HG03103 (cell line): ENCODE data around the gene TIMM21.
A peak's percentile ranks its signal among the peaks of the same experiment; 100 is the strongest.

ENCODE experiments used
- ATAC-seq: cut with Tn5 transposase; IDR thresholded peaks from one replicate; pipeline ENCODE4 v1.9.1; 2021; ENCODE audit warnings: low read depth; ENCODE audit not compliant: unreplicated experiment

The TIMM21 gene

DNA sequence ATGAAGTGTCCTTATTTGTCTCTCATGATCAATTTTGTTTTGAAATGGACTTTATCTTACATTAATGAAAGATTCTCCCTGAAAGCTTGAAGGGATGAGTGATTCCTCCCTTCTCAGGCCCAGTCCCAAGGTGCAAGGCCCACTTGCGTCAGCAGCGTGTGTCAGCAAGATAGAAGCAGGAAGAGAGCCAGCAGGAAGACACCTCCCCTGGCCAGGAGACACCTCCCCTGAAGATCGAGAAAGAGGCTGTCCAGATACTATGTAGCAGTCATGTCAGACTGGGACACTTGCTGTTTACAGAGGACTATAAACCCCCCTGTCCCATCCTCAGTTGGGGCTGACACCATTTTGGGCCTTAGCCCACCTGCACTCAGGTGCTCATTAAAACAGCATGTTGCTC is 38.3 kb downstream of the TIMM21 start:
- ATAC-seq: no peak

GRCh38 chr18:74190086-74190485 is 41.8 kb downstream of the TIMM21 start:
- ATAC-seq: no peak

DNA sequence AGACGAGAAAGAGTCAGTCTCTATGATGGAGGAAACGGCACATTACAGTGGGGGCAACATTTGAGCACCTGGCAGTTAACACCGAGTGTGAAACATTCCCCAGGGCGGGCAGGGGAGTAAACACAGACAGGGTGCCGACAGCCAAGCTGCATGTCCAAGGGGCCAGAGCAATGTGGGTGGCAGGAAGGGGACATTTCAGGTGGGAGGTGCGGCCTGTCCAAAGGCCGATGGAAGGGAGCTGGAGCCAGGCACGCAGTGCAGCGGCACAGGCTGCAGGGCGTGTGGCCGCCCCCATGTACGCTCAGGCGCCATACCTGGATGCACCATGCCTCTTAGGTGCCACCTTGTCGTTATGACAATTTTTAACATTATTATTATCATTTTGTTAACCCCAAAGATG is 43.3 kb downstream of the TIMM21 start:
- ATAC-seq: no peak

- ATAC-seq: no peak
These were observed 46.4 kb downstream of the TIMM21 start for GRCh38 chr18:74194691-74195090.

- peak; percentile 80 for ATAC-seq
These were observed 48.1 kb downstream of the TIMM21 start for GRCh38 chr18:74196220-74197119.

DNA sequence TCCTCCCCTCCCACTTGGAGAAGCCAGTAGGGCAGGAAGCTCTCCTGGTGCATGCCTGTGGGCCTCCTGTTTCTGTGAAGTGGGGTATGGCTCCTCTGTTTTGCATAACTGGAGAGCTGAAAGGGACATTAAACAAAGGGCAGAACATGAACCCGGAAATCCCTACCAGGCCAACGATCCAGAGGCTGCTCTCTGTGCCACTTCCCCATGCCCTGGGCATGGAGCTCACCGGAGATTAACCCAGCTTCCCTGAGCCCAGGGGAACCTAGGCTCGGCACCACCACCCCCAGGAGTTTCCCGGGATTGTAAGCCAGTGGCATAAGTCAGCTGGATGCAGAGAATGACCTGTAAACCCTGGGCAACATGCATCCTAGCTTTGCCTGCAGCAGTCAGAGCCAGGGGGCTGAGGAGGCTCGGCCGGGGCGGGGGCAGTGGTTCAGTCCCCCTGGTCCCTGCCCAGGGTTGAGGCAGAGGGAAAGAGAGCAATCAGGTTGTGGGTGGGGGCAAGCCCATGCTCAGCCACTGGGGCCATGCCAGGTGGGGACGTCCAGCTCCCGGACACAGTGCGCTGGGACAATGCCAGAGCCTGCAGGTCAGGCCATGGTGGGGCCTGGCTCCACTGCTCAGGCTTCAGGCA is 49.5 kb downstream of the TIMM21 start:
- ATAC-seq: no peak

DNA sequence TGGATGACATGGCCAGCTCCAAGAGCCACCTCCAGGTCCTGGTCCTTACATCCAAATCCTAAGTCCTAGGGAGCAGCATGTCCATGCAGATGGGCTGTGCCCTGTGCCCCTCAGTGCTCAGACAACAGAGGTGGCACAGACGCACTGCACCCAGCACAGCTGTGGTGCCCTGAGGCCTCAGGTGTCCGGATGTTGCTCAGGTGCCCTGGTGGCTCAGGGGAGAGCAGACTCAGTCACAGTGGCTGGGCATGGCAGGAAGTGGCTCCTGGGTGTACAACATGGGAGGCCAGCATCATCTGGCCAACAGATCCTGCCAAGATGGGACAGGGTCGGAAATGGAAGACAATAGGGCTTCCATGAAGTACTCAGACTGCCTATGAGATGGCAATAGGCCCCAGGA is 50.1 kb downstream of the TIMM21 start:
- ATAC-seq: no peak

- ATAC-seq: no peak
These were observed 52.5 kb downstream of the TIMM21 start for GRCh38 chr18:74200780-74201179.

DNA sequence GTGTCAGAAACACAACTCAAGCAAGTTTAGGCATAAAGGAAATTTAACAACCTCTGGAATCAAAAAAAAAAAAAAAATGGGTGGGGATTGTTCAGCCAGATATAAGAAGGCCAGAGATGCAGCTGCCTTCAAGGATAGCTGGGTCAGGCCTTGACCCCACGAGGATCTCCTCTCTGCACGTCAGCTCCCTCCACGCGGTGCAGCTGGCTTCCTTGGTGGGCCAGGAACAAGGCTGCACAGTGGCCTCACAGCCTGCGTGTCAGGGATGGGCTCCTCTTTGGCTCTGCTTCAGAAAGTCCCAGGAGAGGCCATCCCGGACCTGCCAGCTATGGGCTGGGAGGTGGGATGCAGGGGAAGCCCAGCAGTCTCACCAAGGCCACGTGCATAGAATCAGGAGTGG is 55.5 kb downstream of the TIMM21 start:
- ATAC-seq: no peak

DNA sequence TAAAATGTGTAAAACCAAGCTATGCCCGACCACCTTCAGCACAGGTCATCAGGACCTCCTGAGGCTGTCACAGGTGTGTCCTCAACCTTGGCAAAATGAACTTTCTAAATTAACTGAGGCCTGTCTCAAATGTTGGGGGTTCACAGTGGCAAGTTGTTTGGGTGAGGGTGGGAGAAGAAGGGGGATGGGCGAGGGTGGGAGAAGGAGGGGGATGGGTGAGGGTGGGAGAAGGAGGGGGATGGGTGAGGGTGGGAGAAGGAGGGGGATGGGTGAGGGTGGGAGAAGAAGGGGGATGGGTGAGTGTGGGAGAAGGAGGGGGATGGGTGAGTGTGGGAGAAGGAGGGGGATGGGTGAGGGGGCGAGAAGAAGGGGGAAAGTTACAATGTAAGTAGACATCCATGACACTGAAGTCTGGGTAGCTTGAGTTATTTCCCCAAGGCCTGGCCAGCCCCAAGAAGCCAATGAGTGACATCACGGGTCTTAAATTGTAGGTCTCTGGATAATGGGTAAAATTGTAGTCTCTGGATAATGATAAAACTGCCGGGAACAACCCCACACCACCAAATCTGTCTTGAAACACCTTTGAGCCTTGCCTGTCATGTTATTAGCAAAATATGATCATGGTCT is 56.3 kb downstream of the TIMM21 start:
- no peak for ATAC-seq
